T-helper 17 cell (primary cell): Measurements from ENCODE around the gene PLA2G1B. TPM values are rescaled to one million over a fixed set of nuclear protein-coding genes. Genes with fewer than 3 reads are reported as not detected.

Experiments
- ATAC-seq: fragments of 150-1000 bp; cut with Tn5 transposase; 2 replicates; pipeline ENCODE4 v1.10.0; 2021; ENCODE audit warnings: mild to moderate bottlenecking, moderate library complexity
- DNase-seq, 3 donors: peaks; one replicate each; pipeline versions ENCODE4 v3.0.0 to v3.0.0-alpha.2; 2020 to 2021
- H3K9me3 ChIP-seq: one replicate; pipeline ENCODE4 v1.7.0; 2013; ENCODE audit warnings: low read length, mild to moderate bottlenecking; ENCODE audit not compliant: control insufficient read depth, poor library complexity, severe bottlenecking
- H3K27ac Mint-ChIP-seq: one replicate; pipeline ENCODE4 v1.8.0; 2022; ENCODE audit warnings: mild to moderate bottlenecking, moderate library complexity, mixed read lengths
- H3K27me3 Mint-ChIP-seq: one replicate; pipeline ENCODE4 v1.8.0; 2022; ENCODE audit warnings: mixed read lengths
- H3K36me3 Mint-ChIP-seq: one replicate; pipeline ENCODE4 v1.8.0; 2022; ENCODE audit warnings: low read depth, mixed read lengths
- H3K4me1 Mint-ChIP-seq: one replicate; pipeline ENCODE4 v1.8.0; 2022; ENCODE audit warnings: mild to moderate bottlenecking, mixed read lengths
- H3K4me3 Mint-ChIP-seq: one replicate; pipeline ENCODE4 v1.8.0; 2022; ENCODE audit warnings: mild to moderate bottlenecking, moderate library complexity, mixed read lengths
- total RNA-seq, 4 donors: library from RNA in 2 of 4; stranded (reverse) in 2 of 4; gene quantifications; one replicate each; pipeline ENCODE4 v1.2.3 and lab custom pipeline; 2022 to 2026

The PLA2G1B gene
- total RNA-seq, 2 donors from 2014 or later, result not detected

DNA sequence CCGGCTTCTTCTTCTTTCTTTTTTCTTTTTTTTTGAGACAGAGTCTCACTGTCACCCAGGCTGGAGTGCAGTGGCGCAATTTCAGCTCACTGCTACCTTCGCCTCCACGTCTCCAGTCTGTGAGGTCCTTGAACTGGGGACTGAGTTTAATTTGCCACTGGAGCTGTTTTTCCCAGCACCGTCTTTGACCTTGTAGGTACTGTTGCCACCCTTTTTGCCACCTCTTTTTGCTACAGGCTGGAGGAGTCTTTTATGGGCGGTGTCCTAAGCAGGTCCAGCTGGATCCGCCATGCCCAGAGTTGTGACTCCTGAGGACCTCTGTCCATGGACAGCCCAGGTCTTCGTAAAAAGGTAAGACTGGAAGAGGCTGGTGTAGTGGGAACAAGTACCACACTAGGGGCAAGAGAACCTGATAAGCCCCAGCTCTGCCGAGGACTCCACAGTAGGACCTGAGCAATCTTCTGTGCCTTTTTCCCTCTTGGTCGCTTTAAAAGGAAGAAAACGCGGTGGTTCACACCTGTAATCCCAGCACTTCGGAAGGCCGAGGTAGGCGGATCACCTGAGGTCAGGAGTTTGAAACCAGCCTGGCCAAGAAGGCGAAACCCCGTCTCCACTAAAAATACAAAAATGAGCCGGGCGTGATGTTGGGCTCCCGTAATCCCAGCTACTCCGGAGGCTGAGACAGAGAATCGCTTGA, 36.8 kb downstream of the PLA2G1B start:
- H3K36me3 Mint-ChIP-seq, result no peaks in the 10 kb centered on the region
- H3K27me3 Mint-ChIP-seq, result no peaks in the 10 kb centered on the region
- no peak overlapping the region for H3K27ac Mint-ChIP-seq
- H3K4me1 Mint-ChIP-seq, result peaks cover 5% of the 10 kb centered on the region
- no peak for ATAC-seq
- no peaks in the 10 kb centered on the region for H3K9me3 ChIP-seq
- DNase-seq, result peak in 1 of 3 donors; percentile 6
- no peak overlapping the region for H3K4me3 Mint-ChIP-seq

- Mint-ChIP-seq H3K27ac (no peak overlapping the region), H3K27me3 (no peaks in the 10 kb centered on the region), H3K4me3 (no peak overlapping the region), H3K36me3 (no peaks in the 10 kb centered on the region), H3K4me1 (peaks cover 5% of the 10 kb centered on the region)
- ATAC-seq, result no peak
- DNase-seq, result no peak
- H3K9me3 ChIP-seq, result no peaks in the 10 kb centered on the region
Measured at GRCh38 chr12:120287491-120287890, 40.1 kb downstream of the PLA2G1B start.

DNA sequence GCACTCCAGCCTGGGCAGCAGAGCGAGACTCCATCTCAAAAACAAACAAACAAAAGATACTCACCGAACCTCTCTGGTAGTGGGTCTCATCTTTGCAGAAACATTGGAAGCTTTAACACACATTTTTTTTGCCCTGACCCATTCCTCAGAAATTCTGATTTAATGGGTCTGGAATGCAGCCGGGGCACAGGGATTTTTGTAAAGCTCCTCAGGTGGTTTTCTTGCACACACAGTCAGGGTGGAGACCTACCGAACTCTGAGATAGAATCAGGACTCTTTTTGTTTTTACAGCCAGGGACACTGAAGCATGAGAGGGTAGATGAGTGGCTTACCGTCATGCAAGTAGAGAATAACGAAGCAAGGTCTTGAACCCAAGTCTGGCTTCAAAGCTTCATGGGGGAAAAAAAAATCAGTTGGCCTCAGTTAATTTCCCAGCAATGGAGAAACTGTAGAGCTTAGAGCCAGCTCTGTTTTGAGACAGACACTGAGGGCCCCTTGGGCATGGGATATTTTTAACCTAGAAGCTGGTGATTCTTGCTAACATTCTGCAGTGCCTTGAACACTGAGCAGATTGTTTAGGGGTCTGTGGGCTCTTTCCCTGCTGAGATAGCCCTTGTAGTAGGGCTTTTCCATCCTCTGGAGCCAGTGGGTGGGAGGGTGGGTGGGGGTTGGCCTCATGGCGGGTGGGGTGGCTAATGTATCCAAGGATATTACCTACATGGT, 40.6 kb downstream of the PLA2G1B start:
- no peak overlapping the region for H3K4me3 Mint-ChIP-seq
- no peaks in the 10 kb centered on the region for H3K36me3 Mint-ChIP-seq
- peaks cover 5% of the 10 kb centered on the region for H3K4me1 Mint-ChIP-seq
- H3K27ac Mint-ChIP-seq, result no peak overlapping the region
- ATAC-seq (no peak), DNase-seq (no peak)
- H3K9me3 ChIP-seq, result no peaks in the 10 kb centered on the region
- H3K27me3 Mint-ChIP-seq, result no peaks in the 10 kb centered on the region

DNA sequence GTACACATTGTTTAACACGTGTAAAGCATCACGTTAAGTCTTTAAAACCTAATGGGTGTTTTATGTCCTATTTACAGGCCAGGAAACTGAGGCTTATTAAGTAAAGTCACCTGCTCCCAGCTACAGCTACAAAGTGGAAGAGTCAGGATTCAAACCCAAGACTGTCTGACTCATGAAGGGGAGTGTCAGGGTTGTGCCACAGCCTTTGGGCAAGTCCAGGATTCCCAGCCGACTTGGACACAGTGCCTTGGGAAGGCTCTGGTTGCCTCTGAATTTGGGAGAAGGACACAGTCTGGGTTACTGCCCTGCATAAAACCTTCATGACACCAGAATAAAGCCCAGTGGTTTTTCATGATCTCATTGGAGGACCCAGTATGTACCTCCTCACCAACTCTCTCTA, 43.2 kb downstream of the PLA2G1B start:
- Mint-ChIP-seq H3K4me3 (no peak overlapping the region), H3K36me3 (no peaks in the 10 kb centered on the region), H3K4me1 (peaks cover 5% of the 10 kb centered on the region), H3K27ac (no peak overlapping the region), H3K27me3 (no peaks in the 10 kb centered on the region)
- no peaks in the 10 kb centered on the region for H3K9me3 ChIP-seq
- DNase-seq, result no peak
- ATAC-seq, result no peak

- no peak for ATAC-seq
- no peak for DNase-seq
- peaks cover 4% of the 10 kb centered on the region for H3K4me1 Mint-ChIP-seq
- H3K9me3 ChIP-seq, result no peaks in the 10 kb centered on the region
- no peaks in the 10 kb centered on the region for H3K27me3 Mint-ChIP-seq
- H3K27ac Mint-ChIP-seq, result no peak overlapping the region
- no peak overlapping the region for H3K4me3 Mint-ChIP-seq
- H3K36me3 Mint-ChIP-seq, result no peaks in the 10 kb centered on the region
Measured at GRCh38 chr12:120283318-120283717, 44.3 kb downstream of the PLA2G1B start.

- H3K9me3 ChIP-seq, result no peaks in the 10 kb centered on the region
- no peak for DNase-seq
- no peak for ATAC-seq
- Mint-ChIP-seq H3K27ac (no peak overlapping the region), H3K4me3 (no peak overlapping the region), H3K27me3 (no peaks in the 10 kb centered on the region), H3K4me1 (no peaks in the 10 kb centered on the region), H3K36me3 (no peaks in the 10 kb centered on the region)
Measured at GRCh38 chr12:120278137-120279069, 49.2 kb downstream of the PLA2G1B start.

DNA sequence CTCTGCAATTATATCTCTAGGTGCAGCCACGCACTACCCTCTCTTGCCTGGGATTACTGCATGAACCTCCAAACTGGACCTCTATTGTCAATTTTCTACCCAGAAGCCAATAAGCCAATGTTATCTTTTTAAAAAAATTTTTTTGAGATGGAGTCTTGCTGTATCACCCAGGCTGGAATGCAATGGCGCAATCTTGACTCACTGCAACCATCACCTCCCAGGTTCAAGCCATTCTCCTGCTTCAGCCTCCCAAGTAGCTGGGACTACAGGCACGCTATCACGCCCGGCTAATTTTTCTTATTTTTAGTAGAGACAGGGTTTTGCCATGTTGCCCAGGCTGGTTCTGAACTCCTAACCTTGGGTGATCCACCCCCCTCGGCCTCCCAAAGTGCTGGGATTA, 50.8 kb downstream of the PLA2G1B start:
- Mint-ChIP-seq H3K36me3 (no peaks in the 10 kb centered on the region), H3K4me1 (no peaks in the 10 kb centered on the region), H3K27me3 (no peaks in the 10 kb centered on the region), H3K27ac (no peak overlapping the region), H3K4me3 (no peak overlapping the region)
- ATAC-seq, result no peak
- no peak for DNase-seq
- no peaks in the 10 kb centered on the region for H3K9me3 ChIP-seq

Other genes starting within 250 kb of the PLA2G1B start
- 10 to 100 TPM; 53.3 to 64.9 TPM for gene RAB35, start 211.0 kb downstream of the PLA2G1B start, total RNA-seq
- 100 to 1,000 TPM; 150 to 163 TPM for gene GCN1, start 133.1 kb downstream of the PLA2G1B start, total RNA-seq
- 1,000 to 10,000 TPM; 2,187 to 2,381 TPM for gene RPLP0, start 126.7 kb downstream of the PLA2G1B start, total RNA-seq
- gene PXN, start 62.0 kb downstream of the PLA2G1B start, total RNA-seq, result 100 to 1,000 TPM; 155 to 190 TPM
- over 10,000 TPM; 12,026 to 15,039 TPM for gene RNU4-2, start 35.9 kb downstream of the PLA2G1B start, total RNA-seq
- gene RNU4-1, start 34.5 kb downstream of the PLA2G1B start, total RNA-seq, result 1,000 to 10,000 TPM; 2,168 to 2,286 TPM
- 1 to 10 TPM in 1 of 2 donors, under 1 TPM in 1; 0.45 to 1.4 TPM for gene SIRT4, start 25.5 kb downstream of the PLA2G1B start, total RNA-seq
- gene MSI1, start 41.4 kb upstream of the PLA2G1B start, total RNA-seq, result not detected
- gene COX6A1, start 110.3 kb upstream of the PLA2G1B start, total RNA-seq, result 100 to 1,000 TPM; 136 to 144 TPM
- gene TRIAP1, start 118.6 kb upstream of the PLA2G1B start, total RNA-seq, result 10 to 100 TPM; 18.6 to 21.9 TPM
- 10 to 100 TPM; 15.6 to 18.7 TPM for gene GATC, start 118.7 kb upstream of the PLA2G1B start, total RNA-seq
- 100 to 1,000 TPM; 122 to 124 TPM for gene SRSF9, start 142.0 kb upstream of the PLA2G1B start, total RNA-seq
- 10 to 100 TPM; 70.2 to 72.2 TPM for gene DYNLL1, start 168.3 kb upstream of the PLA2G1B start, total RNA-seq
- 10 to 100 TPM; 11.7 to 11.8 TPM for gene COQ5, start 201.4 kb upstream of the PLA2G1B start, total RNA-seq
- 100 to 1,000 TPM; 372 to 430 TPM for gene RNF10, start 206.6 kb upstream of the PLA2G1B start, total RNA-seq